ENCODE measurements around the gene KRT80. TPM values are rescaled to one million over a fixed set of nuclear protein-coding genes. Genes with fewer than 3 reads are reported as not detected.

Gene KRT80
- total RNA-seq, 1 donor from 2014 or later = 0.07 TPM

GRCh38 chr12:52221912-52222457 lies 30.2 kb upstream of the KRT80 start:
- peak; percentile 42 for DNase-seq (ENCODE audit: low spot score, unreplicated experiment)
- H3K4me3 Mint-ChIP-seq (ENCODE audit: low read depth) = no peak overlapping the region
- peaks cover 18% of the 10 kb centered on the region for H3K27me3 Mint-ChIP-seq
- TF ChIP-seq CTCF (IDR thresholded peaks at IDR 0.05; ENCODE audit: unreplicated experiment) = peak; percentile 67
- no peaks in the 10 kb centered on the region for H3K9me3 Mint-ChIP-seq (ENCODE audit: low read depth)
- H3K27ac Mint-ChIP-seq = no peak overlapping the region
- peaks cover 32% of the 10 kb centered on the region for H3K4me1 Mint-ChIP-seq (ENCODE audit: low read depth)
- no peaks in the 10 kb centered on the region for H3K36me3 Mint-ChIP-seq (ENCODE audit: insufficient read depth)

GRCh38 chr12:52221070-52221781 lies 29.4 kb upstream of the KRT80 start:
- no peak for TF ChIP-seq CTCF (IDR thresholded peaks at IDR 0.05; ENCODE audit: unreplicated experiment)
- Mint-ChIP-seq H3K27ac (no peak overlapping the region), H3K4me1 (ENCODE audit: low read depth) (peaks cover 37% of the 10 kb centered on the region), H3K9me3 (ENCODE audit: low read depth) (no peaks in the 10 kb centered on the region), H3K27me3 (peaks cover 10% of the 10 kb centered on the region), H3K36me3 (ENCODE audit: insufficient read depth) (no peaks in the 10 kb centered on the region), H3K4me3 (ENCODE audit: low read depth) (no peak overlapping the region)
- no peak for DNase-seq (ENCODE audit: low spot score, unreplicated experiment)

GRCh38 chr12:52220477-52220876 lies 28.7 kb upstream of the KRT80 start:
- no peak overlapping the region for H3K4me3 Mint-ChIP-seq (ENCODE audit: low read depth)
- no peaks in the 10 kb centered on the region for H3K36me3 Mint-ChIP-seq (ENCODE audit: insufficient read depth)
- no peaks in the 10 kb centered on the region for H3K9me3 Mint-ChIP-seq (ENCODE audit: low read depth)
- no peak for TF ChIP-seq CTCF (IDR thresholded peaks at IDR 0.05; ENCODE audit: unreplicated experiment)
- no peak overlapping the region for H3K27ac Mint-ChIP-seq
- H3K4me1 Mint-ChIP-seq (ENCODE audit: low read depth) = peaks cover 42% of the 10 kb centered on the region
- DNase-seq (ENCODE audit: low spot score, unreplicated experiment) = no peak
- peaks cover 10% of the 10 kb centered on the region for H3K27me3 Mint-ChIP-seq

- peaks cover 4% of the 10 kb centered on the region for H3K27me3 Mint-ChIP-seq
- H3K4me3 Mint-ChIP-seq (ENCODE audit: low read depth) = no peak overlapping the region
- H3K36me3 Mint-ChIP-seq (ENCODE audit: insufficient read depth) = no peaks in the 10 kb centered on the region
- DNase-seq (ENCODE audit: low spot score, unreplicated experiment) = no peak
- H3K4me1 Mint-ChIP-seq (ENCODE audit: low read depth) = peaks cover 38% of the 10 kb centered on the region
- H3K9me3 Mint-ChIP-seq (ENCODE audit: low read depth) = no peaks in the 10 kb centered on the region
- H3K27ac Mint-ChIP-seq = peak overlapping the region; percentile 8
- TF ChIP-seq CTCF (IDR thresholded peaks at IDR 0.05; ENCODE audit: unreplicated experiment) = no peak
Observed at GRCh38 chr12:52218001-52218400, 26.2 kb upstream of the KRT80 start.

- no peak for TF ChIP-seq CTCF (IDR thresholded peaks at IDR 0.05; ENCODE audit: unreplicated experiment)
- no peaks in the 10 kb centered on the region for H3K9me3 Mint-ChIP-seq (ENCODE audit: low read depth)
- H3K27ac Mint-ChIP-seq = peak overlapping the region; percentile 8
- peaks cover 4% of the 10 kb centered on the region for H3K27me3 Mint-ChIP-seq
- peaks cover 31% of the 10 kb centered on the region for H3K4me1 Mint-ChIP-seq (ENCODE audit: low read depth)
- H3K36me3 Mint-ChIP-seq (ENCODE audit: insufficient read depth) = no peaks in the 10 kb centered on the region
- H3K4me3 Mint-ChIP-seq (ENCODE audit: low read depth) = no peak overlapping the region
- no peak for DNase-seq (ENCODE audit: low spot score, unreplicated experiment)
Observed at GRCh38 chr12:52217223-52217622, 25.4 kb upstream of the KRT80 start.
